T-cell (primary cell): ENCODE data around the gene BCAP29. TPM values are rescaled to one million over a fixed set of nuclear protein-coding genes. Genes with fewer than 3 reads are reported as not detected.

Source experiments
- ATAC-seq, 4 experiments: fragments of 200-7000 bp in 3 of 4; fragments of 150-1000 bp in 1 of 4; cut with Tn5 transposase; replicated peaks in 1 of 4; 1 replicate in 3 of 4; 2 replicates in 1 of 4; pipeline ENCODE4 v1.10.0; 2021; ENCODE audit warnings: moderate library complexity in 3 of 4, mild to moderate bottlenecking in 2 of 4, moderate number of reproducible peaks in 1 of 4
- CTCF ChIA-PET, 2 donors: fragments of 300-600 bp; sonication (Branson Sonifier 250); formaldehyde crosslinking; loops; one replicate each; lab custom pipeline; 2022; ENCODE audit warnings: antibody characterized with exemption in 2 of 2; lab: Charles Lee
- POLR2A ChIA-PET, 2 donors: fragments of 300-600 bp; sonication (Branson Sonifier 250); formaldehyde crosslinking; loops; one replicate each; lab custom pipeline; 2022; ENCODE audit warnings: antibody characterized with exemption in 2 of 2; lab: Charles Lee
- DNase-seq, 35 experiments: peaks; one replicate each; pipeline versions ENCODE4 v3.0.0 to v3.0.0-alpha.2; 2013 to 2023
- H3K27ac ChIP-seq: one replicate; pipeline ENCODE4 v1.5.1; 2013; ENCODE audit warnings: low read length
- H3K27me3 ChIP-seq, 2 experiments: replicated peaks in 1 of 2; 1 replicate in 1 of 2; 2 replicates in 1 of 2; pipeline versions ENCODE4 v1.6.1 to v1.7.0; 2013; ENCODE audit warnings: low read length in 1 of 2, mixed read lengths in 1 of 2; ENCODE audit not compliant: control insufficient read depth in 2 of 2, insufficient read depth in 2 of 2; ENCODE audit errors: extremely low read depth in 1 of 2
- H3K36me3 ChIP-seq, 2 donors: 1 replicate in 1 of 2; 2 replicates in 1 of 2; pipeline versions ENCODE4 v1.6.1 to v1.7.0; 2013; ENCODE audit warnings: low read length in 1 of 2; ENCODE audit not compliant: control insufficient read depth in 2 of 2, insufficient read depth in 1 of 2; ENCODE audit errors: extremely low read depth in 1 of 2
- H3K4me1 ChIP-seq, 2 experiments: 1 replicate in 1 of 2; 2 replicates in 1 of 2; pipeline versions ENCODE4 v1.6.1 to v1.7.0; 2013; ENCODE audit warnings: low read length in 2 of 2, mixed read lengths in 1 of 2; ENCODE audit not compliant: insufficient read depth in 2 of 2, control insufficient read depth in 1 of 2; ENCODE audit errors: extremely low read depth in 1 of 2
- H3K4me3 ChIP-seq, 2 donors: 1 replicate in 1 of 2; 2 replicates in 1 of 2; pipeline versions ENCODE4 v1.5.1 to v1.7.0; 2013; ENCODE audit warnings: mild to moderate bottlenecking in 2 of 2, low read length in 1 of 2, moderate library complexity in 1 of 2; ENCODE audit not compliant: control insufficient read depth in 1 of 2; ENCODE audit errors: extremely low read depth in 1 of 2
- H3K9me3 ChIP-seq: 2 replicates; pipeline ENCODE4 v1.7.0; 2013
- H3K27ac Mint-ChIP-seq, 2 donors: one replicate each; pipeline ENCODE4 v1.8.0; 2020 to 2021; ENCODE audit warnings: mild to moderate bottlenecking in 2 of 2, mixed read lengths in 2 of 2
- H3K27me3 Mint-ChIP-seq, 2 donors: one replicate each; pipeline ENCODE4 v1.8.0; 2021 to 2022; ENCODE audit warnings: mixed read lengths in 2 of 2
- H3K36me3 Mint-ChIP-seq: one replicate; pipeline ENCODE4 v1.8.0; 2021; ENCODE audit warnings: mixed read lengths
- H3K4me1 Mint-ChIP-seq, 3 donors: one replicate each; pipeline ENCODE4 v1.8.0; 2020 to 2022; ENCODE audit warnings: mixed read lengths in 3 of 3, mild to moderate bottlenecking in 1 of 3
- H3K4me3 Mint-ChIP-seq, 3 donors: one replicate each; pipeline ENCODE4 v1.8.0; 2020 to 2022; ENCODE audit warnings: mild to moderate bottlenecking in 3 of 3, mixed read lengths in 3 of 3, moderate library complexity in 3 of 3
- H3K9me3 Mint-ChIP-seq, 3 donors: one replicate each; pipeline ENCODE4 v1.8.0; 2020 to 2022; ENCODE audit warnings: mixed read lengths in 3 of 3
- WGBS: methylation state at CpG from one replicate; pipeline ENCODE4 v1.1.5; 2013; ENCODE audit warnings: missing lambda C conversion rate; ENCODE audit not compliant: insufficient coverage; 5-methylcytosine and 5-hydroxymethylcytosine counted together
- total RNA-seq, 35 experiments: library from RNA in 6 of 35; stranded (reverse) in 6 of 35; fragments of 120-200 nt in 1 of 35; gene quantifications; one replicate each; pipeline versions ENCODE4 v1.2.1 to v1.2.4 and lab custom pipeline; 2013 to 2026

Gene BCAP29
- total RNA-seq, 5 donors from 2014 or later (not counting 1 experiment from before 2014, with no cell fraction given), result 12.5 to 17.5 (median 15.9) TPM

DNA sequence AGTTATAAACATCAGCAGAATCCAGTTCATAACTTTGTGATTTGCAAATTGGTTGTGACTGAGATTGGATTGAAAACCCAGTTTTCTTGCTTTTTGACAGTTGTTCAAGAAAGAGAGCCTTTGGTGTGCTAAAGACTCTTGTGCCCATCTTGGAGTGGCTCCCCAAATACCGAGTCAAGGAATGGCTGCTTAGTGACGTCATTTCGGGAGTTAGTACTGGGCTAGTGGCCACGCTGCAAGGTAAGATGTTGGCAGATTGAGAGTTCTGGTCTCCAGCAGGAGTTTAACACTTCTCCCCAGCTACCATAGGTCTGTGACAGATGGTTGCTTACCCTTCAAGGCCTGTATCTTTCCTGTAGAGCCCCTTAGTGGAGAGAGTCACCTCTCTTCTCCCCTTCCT lies 83.2 kb downstream of the BCAP29 start:
- DNase-seq (no peak), ATAC-seq (no peak)
- Histone ChIP-seq H3K9me3 (no peaks in the 10 kb centered on the region), H3K27me3 (peaks cover 21 to 37% of the 10 kb centered on the region in 2 experiments), H3K4me1 (peaks cover 0 to 19% of the 10 kb centered on the region in 2 experiments), H3K4me3 (no peak overlapping the region), H3K36me3 (no peaks in the 10 kb centered on the region), H3K27ac (no peak overlapping the region)
- no CpG with 5 or more reads among the region's 4 CpGs for WGBS
- H3K4me1 Mint-ChIP-seq, result peaks cover 16 to 26% (median 17%) of the 10 kb centered on the region in 3 donors
- no peak overlapping the region for H3K4me3 Mint-ChIP-seq
- peaks cover 28 to 52% of the 10 kb centered on the region in 2 donors for H3K27me3 Mint-ChIP-seq
- ChIA-PET CTCF (no interaction called here), POLR2A (no interaction called here)
- no peaks in the 10 kb centered on the region for H3K9me3 Mint-ChIP-seq
- no peaks in the 10 kb centered on the region for H3K36me3 Mint-ChIP-seq
- no peak overlapping the region for H3K27ac Mint-ChIP-seq

DNA sequence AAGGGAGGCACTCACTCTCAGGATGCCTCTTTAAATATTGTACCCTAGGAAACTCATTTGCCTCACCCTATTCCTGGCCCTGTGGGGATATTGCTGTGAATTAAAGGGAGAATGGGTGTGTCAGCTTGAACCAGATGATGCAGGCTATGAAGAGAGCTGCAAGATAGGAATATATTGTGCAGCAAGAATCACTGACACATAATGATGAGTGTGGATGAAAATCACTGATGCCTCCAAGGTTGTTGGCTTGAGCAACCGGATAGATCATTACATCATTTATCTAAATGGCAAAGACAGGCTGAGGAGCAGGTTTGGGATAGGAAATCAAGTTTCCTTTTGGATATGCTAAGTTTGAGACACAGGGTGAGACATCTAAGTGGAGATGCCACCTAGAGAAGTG lies 86.7 kb downstream of the BCAP29 start:
- Mint-ChIP-seq H3K4me1 (peaks cover 0 to 5% (median 0%) of the 10 kb centered on the region in 3 donors), H3K27ac (no peak overlapping the region), H3K36me3 (no peaks in the 10 kb centered on the region), H3K27me3 (peaks cover 10 to 36% of the 10 kb centered on the region in 2 donors), H3K4me3 (no peak overlapping the region), H3K9me3 (no peaks in the 10 kb centered on the region)
- POLR2A ChIA-PET, result no interaction called here
- Histone ChIP-seq H3K27ac (no peak overlapping the region), H3K27me3 (peaks cover 8 to 24% of the 10 kb centered on the region in 2 experiments), H3K9me3 (no peaks in the 10 kb centered on the region), H3K36me3 (no peaks in the 10 kb centered on the region), H3K4me3 (no peak overlapping the region), H3K4me1 (peaks cover 0 to 3% of the 10 kb centered on the region in 2 experiments)
- DNase-seq, result no peak
- ATAC-seq, result no peak
- WGBS, result no CpG with 5 or more reads among the region's 1 CpG
- CTCF ChIA-PET, result no interaction called here

DNA sequence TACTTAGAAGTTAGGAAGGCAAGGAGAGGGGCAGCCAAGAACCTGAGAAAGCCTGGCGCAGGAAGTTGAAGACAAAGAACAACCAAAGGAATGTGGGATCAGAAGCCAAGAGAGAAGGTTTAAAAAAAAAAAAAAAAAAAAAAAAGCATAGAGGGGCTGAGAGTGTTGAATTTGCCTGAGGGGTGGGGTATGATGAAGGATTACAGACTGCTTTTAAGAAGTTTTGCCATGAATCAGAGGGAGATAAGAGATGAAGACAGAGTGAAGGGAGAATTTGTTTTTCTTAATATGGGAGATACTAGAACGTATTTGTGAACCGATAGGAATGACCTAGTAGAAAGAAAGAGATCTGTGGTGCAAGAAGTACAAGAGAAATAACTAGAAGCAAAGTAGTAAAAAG lies 87.3 kb downstream of the BCAP29 start:
- Histone ChIP-seq H3K9me3 (no peaks in the 10 kb centered on the region), H3K27me3 (peaks cover 8 to 19% of the 10 kb centered on the region in 2 experiments), H3K4me1 (no peaks in the 10 kb centered on the region), H3K4me3 (no peak overlapping the region), H3K36me3 (no peaks in the 10 kb centered on the region), H3K27ac (no peak overlapping the region)
- Mint-ChIP-seq H3K27me3 (peaks cover 7 to 31% of the 10 kb centered on the region in 2 donors), H3K36me3 (no peaks in the 10 kb centered on the region), H3K4me3 (no peak overlapping the region), H3K9me3 (no peaks in the 10 kb centered on the region), H3K4me1 (peaks cover 0 to 1% (median 0%) of the 10 kb centered on the region in 3 donors), H3K27ac (no peak overlapping the region)
- CTCF ChIA-PET, result no interaction called here
- POLR2A ChIA-PET, result no interaction called here
- 100% methylated on average over 1 of the region's 3 CpGs for WGBS
- ATAC-seq, result no peak
- DNase-seq, result no peak

DNA sequence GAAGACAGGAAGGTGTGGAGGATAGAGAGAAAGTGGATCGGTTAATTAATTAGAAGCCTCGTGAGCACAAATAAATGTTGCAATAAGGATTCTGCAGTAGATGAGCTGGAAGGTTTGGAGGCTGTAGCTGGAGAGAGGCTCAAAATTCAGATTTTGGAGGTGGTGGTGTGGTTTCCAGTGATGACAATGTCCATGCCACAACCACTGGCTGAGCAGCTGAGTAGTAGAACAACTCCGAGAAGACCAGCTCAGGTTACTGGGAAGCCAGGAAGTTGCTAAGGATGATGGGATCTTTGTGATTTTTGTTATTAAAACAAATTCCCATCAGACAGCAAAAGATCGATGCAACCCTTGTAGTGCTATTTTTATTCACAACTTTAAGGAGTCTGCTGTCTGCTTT lies 88.2 kb downstream of the BCAP29 start:
- H3K4me1 ChIP-seq, result no peaks in the 10 kb centered on the region
- Mint-ChIP-seq H3K27ac (no peak overlapping the region), H3K4me3 (no peak overlapping the region), H3K27me3 (peaks cover 9 to 26% of the 10 kb centered on the region in 2 donors), H3K9me3 (no peaks in the 10 kb centered on the region), H3K4me1 (no peaks in the 10 kb centered on the region), H3K36me3 (no peaks in the 10 kb centered on the region)
- peaks cover 5 to 17% of the 10 kb centered on the region in 2 experiments for H3K27me3 ChIP-seq
- no peaks in the 10 kb centered on the region for H3K9me3 ChIP-seq
- H3K27ac ChIP-seq, result no peak overlapping the region
- DNase-seq (no peak), ATAC-seq (no peak)
- ChIA-PET POLR2A (no interaction called here), CTCF (no interaction called here)
- 100% methylated on average over 2 of the region's 4 CpGs for WGBS
- no peak overlapping the region for H3K4me3 ChIP-seq
- no peaks in the 10 kb centered on the region for H3K36me3 ChIP-seq

Other genes starting within 250 kb of the BCAP29 start
- not detected for gene GPR22, start 110.2 kb upstream of the BCAP29 start, total RNA-seq
- 10 to 100 TPM; 37.3 to 83.8 (median 55.4) TPM for gene COG5, start 16.3 kb upstream of the BCAP29 start, total RNA-seq
- 10 to 100 TPM in 4 of 5 donors, 1 to 10 TPM in 1; 9.4 to 14.7 (median 10.8) TPM for gene DUS4L, start 16.3 kb upstream of the BCAP29 start, total RNA-seq
- 1 to 10 TPM in 1 of 5 donors, under 1 TPM in 2, not detected in 2; 0.10 to 1.1 (median 0.60) TPM for gene SLC26A4, start 80.6 kb downstream of the BCAP29 start, total RNA-seq
- gene CBLL1, start 163.9 kb downstream of the BCAP29 start, total RNA-seq, result 10 to 100 TPM; 50.5 to 70.1 (median 61.6) TPM
- under 1 TPM in 3 of 5 donors, not detected in 2; 0.33 to 0.93 (median 0.70) TPM for gene SLC26A3, start 223.0 kb downstream of the BCAP29 start, total RNA-seq